ENCODE measurements around the gene AWAT2. TPM values are rescaled to one million over a fixed set of nuclear protein-coding genes. Genes with fewer than 3 reads are reported as not detected.

Gene AWAT2
- total RNA-seq: not detected
- not detected for polyA plus RNA-seq (2013, experiment 1 of 2)
- not detected for polyA plus RNA-seq (2013, experiment 2 of 2)
- 0 to 0.14 (median 0) reads per million in 172 experiments for total RNA-seq

DNA sequence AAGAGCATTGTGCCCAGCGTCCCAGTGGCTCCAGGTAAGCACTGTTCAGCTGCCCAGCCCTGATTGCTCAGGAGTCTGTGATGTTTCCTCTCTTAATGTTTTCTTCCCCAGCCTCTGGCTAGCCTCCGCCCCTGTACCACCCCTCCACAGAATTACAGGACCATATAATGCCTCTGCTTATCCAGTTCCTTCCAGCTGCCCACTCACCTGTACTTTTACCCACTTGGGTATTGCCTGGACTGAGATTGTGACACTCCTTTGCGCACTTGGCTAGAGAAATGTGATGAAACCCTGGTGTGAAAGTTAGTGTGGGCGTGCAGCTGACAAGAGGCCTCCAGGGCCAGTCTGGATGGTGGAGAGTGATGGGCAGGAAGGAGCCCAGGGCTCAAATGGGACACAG lies at the start of gene AWAT2:
AWAT2 (minus strand) TSS at position 14 of the 400 bp plus-strand sequence; CDS start at position 8, 6 bp downstream.
- H3K4me1 Mint-ChIP-seq (ENCODE audit: low read depth): no peaks in the 10 kb centered on the region
- H3K4me3 Mint-ChIP-seq: no peak within 1 kb of the TSS
- H3K27ac Mint-ChIP-seq: no peak within 1 kb of the TSS
- no peaks in the 10 kb centered on the region for H3K9me3 Mint-ChIP-seq
- ChIA-PET POLR2A (no interaction called here), CTCF (no interaction called here)
- intact Hi-C loops (cut with DNase I, micrococcal nuclease): no loop called here
- DNase-seq (no peak), ATAC-seq (ENCODE audit: poor library complexity) (no peak)
- peaks cover 9% of the 10 kb centered on the region for H3K27me3 Mint-ChIP-seq
- no peaks in the 10 kb centered on the region for H3K4me1 ChIP-seq (ENCODE audit: insufficient read depth, low read length)
- no peak within 1 kb of the TSS for H3K4me3 ChIP-seq (ENCODE audit: low read length)
- no peaks in the 10 kb centered on the region for H3K9me3 ChIP-seq (ENCODE audit: control insufficient read depth in 1 of 2, insufficient read depth in 1 of 2, low read length in 2 of 2)
- H3K36me3 Mint-ChIP-seq (ENCODE audit: low read depth): no peaks in the 10 kb centered on the region
- no peaks in the 10 kb centered on the region for H3K27me3 ChIP-seq (ENCODE audit: control insufficient read depth in 1 of 2, insufficient read depth in 2 of 2, low read length in 2 of 2)
- TF ChIP-seq, protein P1, sequence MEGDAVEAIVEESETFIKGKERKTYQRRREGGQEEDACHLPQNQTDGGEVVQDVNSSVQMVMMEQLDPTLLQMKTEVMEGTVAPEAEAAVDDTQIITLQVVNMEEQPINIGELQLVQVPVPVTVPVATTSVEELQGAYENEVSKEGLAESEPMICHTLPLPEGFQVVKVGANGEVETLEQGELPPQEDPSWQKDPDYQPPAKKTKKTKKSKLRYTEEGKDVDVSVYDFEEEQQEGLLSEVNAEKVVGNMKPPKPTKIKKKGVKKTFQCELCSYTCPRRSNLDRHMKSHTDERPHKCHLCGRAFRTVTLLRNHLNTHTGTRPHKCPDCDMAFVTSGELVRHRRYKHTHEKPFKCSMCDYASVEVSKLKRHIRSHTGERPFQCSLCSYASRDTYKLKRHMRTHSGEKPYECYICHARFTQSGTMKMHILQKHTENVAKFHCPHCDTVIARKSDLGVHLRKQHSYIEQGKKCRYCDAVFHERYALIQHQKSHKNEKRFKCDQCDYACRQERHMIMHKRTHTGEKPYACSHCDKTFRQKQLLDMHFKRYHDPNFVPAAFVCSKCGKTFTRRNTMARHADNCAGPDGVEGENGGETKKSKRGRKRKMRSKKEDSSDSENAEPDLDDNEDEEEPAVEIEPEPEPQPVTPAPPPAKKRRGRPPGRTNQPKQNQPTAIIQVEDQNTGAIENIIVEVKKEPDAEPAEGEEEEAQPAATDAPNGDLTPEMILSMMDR (IDR thresholded peaks at IDR 0.05): no peak
- H3K36me3 ChIP-seq (ENCODE audit: insufficient read depth, low read length): no peaks in the 10 kb centered on the region
- H3K27ac ChIP-seq (ENCODE audit: low read depth in 1 of 2, low read length in 2 of 2): no peak within 1 kb of the TSS

DNA sequence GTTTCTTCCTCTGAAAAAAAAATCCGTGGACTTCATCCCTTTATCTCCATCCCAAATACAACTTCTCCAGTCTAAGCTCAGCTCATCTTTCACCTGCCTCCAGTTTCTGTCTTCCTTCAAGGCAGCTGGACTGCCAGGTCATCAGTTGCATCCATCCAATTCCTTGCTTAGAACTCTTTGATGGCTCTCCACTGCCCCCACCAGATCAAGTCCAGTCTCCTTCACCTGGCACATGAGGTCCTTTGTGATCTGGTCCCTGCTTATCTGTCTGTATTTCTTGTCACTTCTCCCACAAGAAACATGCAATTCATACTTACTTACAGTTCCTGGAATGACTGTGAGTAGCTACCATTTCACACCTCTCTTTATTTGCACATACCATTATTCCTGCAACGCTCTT lies 46.3 kb upstream of the AWAT2 start:
- Mint-ChIP-seq H3K27me3 (peaks cover 7% of the 10 kb centered on the region), H3K4me3 (no peak overlapping the region), H3K36me3 (ENCODE audit: low read depth) (no peaks in the 10 kb centered on the region), H3K9me3 (no peaks in the 10 kb centered on the region), H3K27ac (no peak overlapping the region), H3K4me1 (ENCODE audit: low read depth) (no peaks in the 10 kb centered on the region)
- no peaks in the 10 kb centered on the region for H3K4me1 ChIP-seq (ENCODE audit: insufficient read depth, low read length)
- no peak overlapping the region for H3K27ac ChIP-seq (ENCODE audit: low read depth in 1 of 2, low read length in 2 of 2)
- ChIA-PET POLR2A (no interaction called here), CTCF (no interaction called here)
- intact Hi-C loops (cut with DNase I, micrococcal nuclease): loop anchor here (5.0 to 10.0 kb wide), 4 partner anchors 559 to 1361 kb away; no protein-coding TSS in a partner anchor
- no peaks in the 10 kb centered on the region for H3K36me3 ChIP-seq (ENCODE audit: insufficient read depth, low read length)
- no peaks in the 10 kb centered on the region for H3K9me3 ChIP-seq (ENCODE audit: control insufficient read depth in 1 of 2, insufficient read depth in 1 of 2, low read length in 2 of 2)
- H3K4me3 ChIP-seq (ENCODE audit: low read length): no peak overlapping the region
- TF ChIP-seq, protein P1 (IDR thresholded peaks at IDR 0.05): no peak
- no peaks in the 10 kb centered on the region for H3K27me3 ChIP-seq (ENCODE audit: control insufficient read depth in 1 of 2, insufficient read depth in 2 of 2, low read length in 2 of 2)
- ATAC-seq (ENCODE audit: poor library complexity) (no peak), DNase-seq (no peak)

- CTCF ChIA-PET: no interaction called here
- H3K4me1 Mint-ChIP-seq (ENCODE audit: low read depth): no peaks in the 10 kb centered on the region
- DNase-seq: no peak
- POLR2A ChIA-PET: no interaction called here
- H3K36me3 Mint-ChIP-seq (ENCODE audit: low read depth): no peaks in the 10 kb centered on the region
- ATAC-seq (ENCODE audit: poor library complexity): no peak
- no peaks in the 10 kb centered on the region for H3K9me3 Mint-ChIP-seq
- Histone ChIP-seq H3K27ac (ENCODE audit: low read depth in 1 of 2, low read length in 2 of 2) (no peak overlapping the region), H3K4me1 (ENCODE audit: insufficient read depth, low read length) (no peaks in the 10 kb centered on the region), H3K27me3 (ENCODE audit: control insufficient read depth in 1 of 2, insufficient read depth in 2 of 2, low read length in 2 of 2) (no peaks in the 10 kb centered on the region), H3K4me3 (ENCODE audit: low read length) (no peak overlapping the region), H3K9me3 (ENCODE audit: control insufficient read depth in 1 of 2, insufficient read depth in 1 of 2, low read length in 2 of 2) (no peaks in the 10 kb centered on the region), H3K36me3 (ENCODE audit: insufficient read depth, low read length) (no peaks in the 10 kb centered on the region)
- H3K27me3 Mint-ChIP-seq: no peaks in the 10 kb centered on the region
- intact Hi-C loops (cut with DNase I, micrococcal nuclease): loop anchor here in 1 of 2 experiments (10.0 kb wide), 1 partner anchor 1357 kb away; no protein-coding TSS in a partner anchor
- no peak overlapping the region for H3K27ac Mint-ChIP-seq
- H3K4me3 Mint-ChIP-seq: no peak overlapping the region
- TF ChIP-seq, protein P1 (IDR thresholded peaks at IDR 0.05): no peak
Observed at GRCh38 chrX:70092247-70092646, 42.5 kb upstream of the AWAT2 start.
